Activated B cell treated with CpG ODN at 0.5 μM for 24 hours (primary cell): Measurements from ENCODE around the gene SIDT1. TPM values are rescaled to one million over a fixed set of nuclear protein-coding genes. Genes with fewer than 3 reads are reported as not detected.

Experiments
- ATAC-seq: fragments of 200-7000 bp; cut with Tn5 transposase; one replicate; pipeline ENCODE4 v1.10.0; 2021; ENCODE audit warnings: low read depth, mild to moderate bottlenecking, moderate library complexity
- CTCF ChIA-PET: fragments of 350-600 bp; sonication (Branson Sonifier 250); formaldehyde crosslinking; loops from one replicate; lab custom pipeline; 2021; ENCODE audit warnings: antibody characterized with exemption; lab: Charles Lee
- POLR2A ChIA-PET: fragments of 350-600 bp; sonication (Branson Sonifier 250); formaldehyde crosslinking; loops from one replicate; lab custom pipeline; 2021; ENCODE audit warnings: antibody characterized with exemption; lab: Charles Lee
- DNase-seq: peaks from one replicate; pipeline ENCODE4 v3.0.0; 2022
- H3K27ac Mint-ChIP-seq: one replicate; pipeline ENCODE4 v1.8.0; 2020; ENCODE audit warnings: mixed read lengths
- H3K27me3 Mint-ChIP-seq: one replicate; pipeline ENCODE4 v1.8.0; 2021; ENCODE audit warnings: mixed read lengths
- H3K36me3 Mint-ChIP-seq: one replicate; pipeline ENCODE4 v1.8.0; 2021; ENCODE audit warnings: low read depth, mixed read lengths
- H3K4me1 Mint-ChIP-seq: one replicate; pipeline ENCODE4 v1.8.0; 2021; ENCODE audit warnings: mixed read lengths
- H3K4me3 Mint-ChIP-seq: one replicate; pipeline ENCODE4 v1.8.0; 2020; ENCODE audit warnings: mild to moderate bottlenecking, mixed read lengths
- H3K9me3 Mint-ChIP-seq: one replicate; pipeline ENCODE4 v1.8.0; 2020; ENCODE audit warnings: mixed read lengths
- CTCF ChIP-seq: fragments of 200-600 bp; IDR thresholded peaks from one replicate; pipeline ENCODE4 v1.8.0; 2022; ENCODE audit warnings: antibody characterized with exemption, mild to moderate bottlenecking
- intact Hi-C: fragments of 100-400 bp; cut with micrococcal nuclease; formaldehyde crosslinking; loops from one replicate; pipeline ENCODE4 v1.15.1; 2024
- total RNA-seq: library from RNA; stranded (reverse); gene quantifications from 2 replicates; pipeline ENCODE4 v1.2.3, GENCODE V29; 2022

SIDT1 gene
- total RNA-seq, 1 donor from 2014 or later, result 44.9 TPM

GRCh38 chr3:113556946-113557335, 24.6 kb downstream of the SIDT1 start:
- no peak for TF ChIP-seq CTCF
- Mint-ChIP-seq H3K9me3 (no peaks in the 10 kb centered on the region), H3K4me1 (peaks cover 23% of the 10 kb centered on the region), H3K36me3 (peaks cover 5% of the 10 kb centered on the region), H3K27me3 (no peaks in the 10 kb centered on the region), H3K27ac (no peak overlapping the region), H3K4me3 (no peak overlapping the region)
- ATAC-seq (no peak), DNase-seq (no peak)
- ChIA-PET POLR2A (no interaction called here), CTCF (interaction anchor here (0.9 to 3.0 kb wide), 2 partner anchors 61 to 64 kb away, joined by 3 to 17 read pairs; no protein-coding TSS in a partner anchor)
- intact Hi-C loops, result no loop called here

- CTCF ChIA-PET, result interaction anchor here (3.0 kb wide), 1 partner anchor 65 kb away, joined by 17 read pairs; no protein-coding TSS in a partner anchor
- no peak overlapping the region for H3K4me3 Mint-ChIP-seq
Observed at GRCh38 chr3:113557374-113557773, 25.0 kb downstream of the SIDT1 start.

GRCh38 chr3:113559009-113559408, 26.7 kb downstream of the SIDT1 start:
- no peak overlapping the region for H3K27ac Mint-ChIP-seq

More at GRCh38 chr3:113557374-113557773, 25.0 kb downstream of the SIDT1 start:
- no peaks in the 10 kb centered on the region for H3K9me3 Mint-ChIP-seq
- H3K27me3 Mint-ChIP-seq, result no peaks in the 10 kb centered on the region
- H3K27ac Mint-ChIP-seq, result no peak overlapping the region
- no peak for ATAC-seq
- POLR2A ChIA-PET, result no interaction called here
- intact Hi-C loops, result no loop called here
- H3K36me3 Mint-ChIP-seq, result peaks cover 5% of the 10 kb centered on the region
- no peak for TF ChIP-seq CTCF
- peaks cover 23% of the 10 kb centered on the region for H3K4me1 Mint-ChIP-seq
- no peak for DNase-seq

GRCh38 chr3:113560271-113560670, 27.9 kb downstream of the SIDT1 start:
- no peaks in the 10 kb centered on the region for H3K9me3 Mint-ChIP-seq
- no peak overlapping the region for H3K27ac Mint-ChIP-seq
- intact Hi-C loops, result no loop called here
- TF ChIP-seq CTCF, result no peak
- ChIA-PET CTCF (interaction anchor here (3.2 kb wide), 1 partner anchor 17 kb away, joined by 13 read pairs; no protein-coding TSS in a partner anchor), POLR2A (interaction anchor here (0.6 kb wide), 1 partner anchor 13 kb away, joined by 3 read pairs; no protein-coding TSS in a partner anchor)
- no peaks in the 10 kb centered on the region for H3K27me3 Mint-ChIP-seq
- ATAC-seq, result no peak
- no peak overlapping the region for H3K4me3 Mint-ChIP-seq
- peaks cover 17% of the 10 kb centered on the region for H3K4me1 Mint-ChIP-seq
- H3K36me3 Mint-ChIP-seq, result peaks cover 24% of the 10 kb centered on the region
- no peak for DNase-seq

More at GRCh38 chr3:113559009-113559408, 26.7 kb downstream of the SIDT1 start:
- H3K4me1 Mint-ChIP-seq, result peaks cover 17% of the 10 kb centered on the region
- POLR2A ChIA-PET, result no interaction called here
- peaks cover 16% of the 10 kb centered on the region for H3K36me3 Mint-ChIP-seq
- CTCF ChIA-PET, result interaction anchor here (1.0 kb wide), 1 partner anchor 65 kb away, joined by 4 read pairs; no protein-coding TSS in a partner anchor
- no peak for TF ChIP-seq CTCF
- DNase-seq (no peak), ATAC-seq (no peak)
- H3K4me3 Mint-ChIP-seq, result no peak overlapping the region
- intact Hi-C loops, result no loop called here
- no peaks in the 10 kb centered on the region for H3K9me3 Mint-ChIP-seq
- H3K27me3 Mint-ChIP-seq, result no peaks in the 10 kb centered on the region

- no peak for ATAC-seq
- Mint-ChIP-seq H3K4me3 (no peak overlapping the region), H3K4me1 (peaks cover 17% of the 10 kb centered on the region), H3K36me3 (peaks cover 30% of the 10 kb centered on the region), H3K27me3 (no peaks in the 10 kb centered on the region), H3K9me3 (no peaks in the 10 kb centered on the region), H3K27ac (no peak overlapping the region)
- POLR2A ChIA-PET, result no interaction called here
- no peak for TF ChIP-seq CTCF
- intact Hi-C loops, result no loop called here
- CTCF ChIA-PET, result interaction anchor here (3.2 kb wide), 1 partner anchor 16 kb away, joined by 13 read pairs; no protein-coding TSS in a partner anchor
- DNase-seq, result no peak
Observed at GRCh38 chr3:113560831-113561623, 28.7 kb downstream of the SIDT1 start.
